ENCODE results near the gene UBE4B.
A peak's percentile ranks its signal among the peaks of the same experiment; 100 is the strongest.
"Not testable (repeated sequence)": the region's sequence is repeated elsewhere in the genome, so short reads cannot be mapped to it uniquely, and the experiment has no call there.

UBE4B gene

GRCh38 chr1:10210841-10211804 lies 178.4 kb downstream of the UBE4B start:
- DNase-seq (ENCODE audit: low read depth in 2 of 2): peak in 1 of 2 donors; percentile 21

- DNase-seq (ENCODE audit: low read depth in 2 of 2): no peak
Measured at GRCh38 chr1:10211805-10212410, 179.2 kb downstream of the UBE4B start.

- DNase-seq (ENCODE audit: low read depth in 2 of 2): no peak
Measured at GRCh38 chr1:10212476-10212875, 179.7 kb downstream of the UBE4B start.

GRCh38 chr1:10213186-10213705 lies 180.5 kb downstream of the UBE4B start:
- DNase-seq (ENCODE audit: low read depth in 2 of 2): no peak

GRCh38 chr1:10216090-10216749 lies 183.5 kb downstream of the UBE4B start:
- DNase-seq (ENCODE audit: low read depth in 2 of 2): no peak

- DNase-seq (ENCODE audit: low read depth in 2 of 2): no peak
Measured at GRCh38 chr1:10217748-10218441, 185.1 kb downstream of the UBE4B start.

- no peak for DNase-seq (ENCODE audit: low read depth in 2 of 2)
Measured at GRCh38 chr1:10220200-10220599, 187.4 kb downstream of the UBE4B start.

- not testable (repeated sequence) for DNase-seq (ENCODE audit: low read depth in 2 of 2)
Measured at GRCh38 chr1:10220657-10221056, 187.9 kb downstream of the UBE4B start.

- DNase-seq (ENCODE audit: low read depth in 2 of 2): no peak
Measured at GRCh38 chr1:10225573-10225972, 192.8 kb downstream of the UBE4B start.

- no peak for DNase-seq (ENCODE audit: low read depth in 2 of 2)
Measured at GRCh38 chr1:10228528-10228927, 195.8 kb downstream of the UBE4B start.

GRCh38 chr1:10229903-10230302 lies 197.1 kb downstream of the UBE4B start:
- no peak for DNase-seq (ENCODE audit: low read depth in 2 of 2)

Data from stimulated activated CD4-positive, alpha-beta T cell treated with anti-CD3 and anti-CD28 coated beads, Interleukin-4, amount 100 ng/mL, for 48 hours (primary cell).